A549 (cell line): ENCODE results near the gene IKZF4. TPM values are rescaled to one million over a fixed set of nuclear protein-coding genes. Genes with fewer than 3 reads are reported as not detected.
A peak's percentile ranks its signal among the peaks of the same experiment; 100 is the strongest.

Experiments used
- ATAC-seq, 2 experiments: fragments of 200-7000 bp in 1 of 2; fragments of >200 bp in 1 of 2; cut with Nextera tagmentation in 1 of 2; cut with Tn5 transposase in 1 of 2; 3 replicates each; pipeline versions ENCODE4 v1.8.0 to v1.9.1; 2018 to 2020; ENCODE audit warnings: mild to moderate bottlenecking in 1 of 2, moderate library complexity in 1 of 2
- CTCF ChIA-PET: fragments of 300-600 bp; sonication (Branson Sonifier 250); formaldehyde crosslinking; extraction: SDS; loops from one replicate; lab custom pipeline; 2021; ENCODE audit warnings: antibody characterized with exemption, inconsistent platforms; lab: Yijun Ruan, JAX
- POLR2A ChIA-PET: fragments of 350-600 bp; formaldehyde crosslinking; extraction: SDS; loops from one replicate; lab custom pipeline; 2021; ENCODE audit warnings: antibody characterized with exemption, inconsistent platforms; lab: Yijun Ruan, JAX
- DNase-seq, 2 experiments: peaks; one replicate each; pipeline versions ENCODE4 v3.0.0 to v3.0.0-alpha.2; 2011 to 2016; ENCODE audit warnings: low read depth in 1 of 2, low spot score in 1 of 2
- FAIRE-seq: peaks from 2 replicates; lab custom pipeline; 2011; peaks lifted over from hg19 to GRCh38; lab: Jason Lieb, UNC
- H3K27ac ChIP-seq, 2 experiments: fragments of >200 bp; sonication (Bioruptor Twin); formaldehyde crosslinking; 3 replicates each; pipeline ENCODE4 v1.5.1; 2016 to 2017
- H3K4me1 ChIP-seq: fragments of >200 bp; sonication (Bioruptor Twin); formaldehyde crosslinking; 3 replicates; pipeline ENCODE4 v1.6.1; 2016
- H3K4me2 ChIP-seq: fragments of >200 bp; sonication (Bioruptor Twin); formaldehyde crosslinking; 3 replicates; pipeline ENCODE4 v1.6.1; 2016
- H3K4me3 ChIP-seq: fragments of >200 bp; sonication (Bioruptor Twin); formaldehyde crosslinking; 3 replicates; pipeline ENCODE4 v1.5.1; 2016
- H3K9me3 ChIP-seq: fragments of >200 bp; sonication (Bioruptor Twin); formaldehyde crosslinking; 3 replicates; pipeline ENCODE4 v1.6.1; 2016
- CBX2 ChIP-seq: fragments of 200-600 bp; sonication (generic); IDR thresholded peaks from 2 replicates; pipeline ENCODE4 v1.6.1; 2016; ENCODE audit warnings: low read depth, mild to moderate bottlenecking, borderline replicate concordance
- CBX8 ChIP-seq: fragments of 200-600 bp; sonication (generic); IDR thresholded peaks from 2 replicates; pipeline ENCODE4 v1.6.1; 2016
- CHD2 ChIP-seq: fragments of 150-350 bp; IDR thresholded peaks from 2 replicates; pipeline ENCODE4 v1.6.1; 2014; ENCODE audit warnings: low read length; ENCODE audit not compliant: partially characterized antibody
- EHMT2 ChIP-seq: fragments of 200-600 bp; sonication (generic); IDR thresholded peaks from 2 replicates; pipeline ENCODE4 v1.6.1; 2016; ENCODE audit warnings: antibody characterized with exemption, low read depth, mild to moderate bottlenecking, moderate library complexity
- FOSL2 ChIP-seq, 2 experiments: fragments of 450-650 bp in 1 of 2; fragments of >200 bp in 1 of 2; sonication (Bioruptor Twin) in 1 of 2; formaldehyde crosslinking; IDR thresholded peaks; 2 replicates each; pipeline versions ENCODE4 v1.5.0 to v1.6.1; 2016 to 2020; ENCODE audit warnings: mild to moderate bottlenecking in 1 of 2, moderate library complexity in 1 of 2
- HMGXB4 ChIP-seq: fragments of 250-450 bp; sonication (Bioruptor Pico); IDR thresholded peaks from 2 replicates; pipeline ENCODE4 v1.5.0; 2021; ENCODE audit warnings: mild to moderate bottlenecking, moderate library complexity, borderline replicate concordance
- HOXA7 ChIP-seq: fragments of 250-450 bp; sonication (Bioruptor Pico); IDR thresholded peaks from 2 replicates; pipeline ENCODE4 v1.5.0; 2020; ENCODE audit warnings: mild to moderate bottlenecking, moderate library complexity
- KDM5A ChIP-seq: fragments of 200-600 bp; sonication (generic); IDR thresholded peaks from 2 replicates; pipeline ENCODE4 v1.6.1; 2016; ENCODE audit warnings: antibody characterized with exemption, mild to moderate bottlenecking
- MAFK ChIP-seq: fragments of 450-650 bp; IDR thresholded peaks from 2 replicates; pipeline ENCODE4 v1.6.1; 2014; ENCODE audit not compliant: partially characterized antibody
- NPAS2 ChIP-seq: fragments of 250-450 bp; sonication (Bioruptor Pico); IDR thresholded peaks from 2 replicates; pipeline ENCODE4 v1.8.0; 2022; ENCODE audit warnings: mild to moderate bottlenecking, moderate library complexity, borderline replicate concordance
- PHF8 ChIP-seq: fragments of 200-600 bp; sonication (generic); IDR thresholded peaks from 2 replicates; pipeline ENCODE4 v1.6.1; 2016; ENCODE audit warnings: low read depth, mild to moderate bottlenecking, antibody characterized with exemption, moderate library complexity, borderline replicate concordance
- POLR2A ChIP-seq: IDR thresholded peaks from 2 replicates; pipeline ENCODE4 v1.6.1; 2012; ENCODE audit warnings: mild to moderate bottlenecking, low read length
- RFX5 ChIP-seq: fragments of 450-650 bp; IDR thresholded peaks from 2 replicates; pipeline ENCODE4 v1.7.1; 2014; ENCODE audit warnings: antibody characterized with exemption, mild to moderate bottlenecking, moderate library complexity
- SMC3 ChIP-seq: fragments of >200 bp; sonication (Bioruptor Twin); formaldehyde crosslinking; IDR thresholded peaks from 3 replicates; pipeline ENCODE4 v1.6.1; 2018; ENCODE audit warnings: inconsistent platforms
- USF2 ChIP-seq: fragments of 450-650 bp; IDR thresholded peaks from 2 replicates; pipeline ENCODE4 v1.6.1; 2014; ENCODE audit warnings: antibody characterized with exemption
- ZC3H11A ChIP-seq: fragments of 450-650 bp; IDR thresholded peaks from 2 replicates; pipeline ENCODE4 v1.6.1; 2014; ENCODE audit warnings: antibody characterized with exemption, mild to moderate bottlenecking
- ZFP36 ChIP-seq: fragments of 450-650 bp; IDR thresholded peaks from 2 replicates; pipeline ENCODE4 v1.6.1; 2014; ENCODE audit warnings: borderline replicate concordance; ENCODE audit not compliant: partially characterized antibody
- WGBS: methylation state at CpG from one replicate; pipeline ENCODE4 v1.1.6; 2017; ENCODE audit errors: missing lambda C conversion rate; 5-methylcytosine and 5-hydroxymethylcytosine counted together
- polyA plus RNA-seq, 4 experiments: library from polyadenylated mRNA; depleted of rRNA in 3 of 4; stranded (reverse); fragments of >200 nt; fragmentation: RNase III in 1 of 4; extraction: RNeasy Plus Mini Kit Qiagen cat#74134 plus additional on column Dnase treatment in 1 of 4; gene quantifications; 2 replicates in 3 of 4; 3 replicates in 1 of 4; pipeline ENCODE4 v1.2.3, GENCODE V29; 2011 to 2017

IKZF4 gene
- polyA plus RNA-seq, 2 of the 4 experiments (the other 2 are of a cell fraction): 2.0 TPM

GRCh38 chr12:56086608-56087007 is 65.8 kb downstream of the IKZF4 start:
- H3K27ac ChIP-seq: no peak overlapping the region
- 79% methylated on average over 6 of the region's 6 CpGs for WGBS
- ATAC-seq (no peak), FAIRE-seq (no peak), DNase-seq (no peak)
- no peak overlapping the region for H3K4me2 ChIP-seq
- H3K4me3 ChIP-seq: no peak overlapping the region
- no peaks in the 10 kb centered on the region for H3K9me3 ChIP-seq
- POLR2A ChIA-PET: interaction anchor here (0.7 kb wide), 1 partner anchor 171 kb away, joined by 4 read pairs; no protein-coding TSS in a partner anchor
- TF ChIP-seq USF2: no peak
- no peak for TF ChIP-seq CBX8
- TF ChIP-seq HMGXB4 (CRISPR knock-in tag): no peak
- no peak for TF ChIP-seq POLR2A
- no peak for TF ChIP-seq SMC3
- TF ChIP-seq RFX5: no peak
- no peak for TF ChIP-seq KDM5A
- no peak for TF ChIP-seq CBX2
- TF ChIP-seq HOXA7 (CRISPR knock-in tag): no peak
- no peak for TF ChIP-seq EHMT2
- no peak for TF ChIP-seq MAFK
- no peak for TF ChIP-seq ZC3H11A
- no peak for TF ChIP-seq PHF8
- no peak for TF ChIP-seq ZFP36
- no peak for TF ChIP-seq CHD2
- CTCF ChIA-PET: interaction anchor here (1.3 to 1.9 kb wide), 5 partner anchors 10 to 57 kb away, joined by 4 to 6 read pairs (median 5); partner anchors contain the start of gene ZC3H10
- peaks cover 14% of the 10 kb centered on the region for H3K4me1 ChIP-seq

- TF ChIP-seq FOSL2 (IDR thresholded peaks at IDR 0.05): no peak
- no peak for TF ChIP-seq FOSL2 (CRISPR knock-in tag; IDR thresholded peaks at IDR 0.05)
- no peak for TF ChIP-seq NPAS2 (CRISPR knock-in tag)
- Histone ChIP-seq H3K27ac (no peak overlapping the region), H3K9me3 (no peaks in the 10 kb centered on the region), H3K4me1 (peaks cover 8% of the 10 kb centered on the region), H3K4me2 (no peak overlapping the region), H3K4me3 (no peak overlapping the region)
- ChIA-PET POLR2A (no interaction called here), CTCF (interaction anchor here (0.6 to 1.9 kb wide), 3 partner anchors 8 to 43 kb away, joined by 3 to 5 read pairs (median 4); partner anchors contain the start of gene ZC3H10)
- DNase-seq (peak in 1 of 2 experiments; percentile 45), FAIRE-seq (no peak), ATAC-seq (peak in 1 of 2 experiments; percentile 48; a peak in 2 of 6 replicates)
- 66% methylated on average over 6 of the region's 6 CpGs for WGBS
These were observed 66.4 kb downstream of the IKZF4 start for GRCh38 chr12:56087220-56087619.

Other genes starting within 250 kb of the IKZF4 start
- gene SARNP, start 203.3 kb upstream of the IKZF4 start, polyA plus RNA-seq (2011; rRNA removed): 164 and 198 TPM in 2 replicates
- gene SARNP, start 203.3 kb upstream of the IKZF4 start, polyA plus RNA-seq (2017; fragmentation: RNase III; extraction: RNeasy Plus Mini Kit Qiagen cat#74134 plus additional on column Dnase treatment): 116 to 126 TPM (median 123 TPM) in 3 replicates
- gene ORMDL2, start 203.0 kb upstream of the IKZF4 start, polyA plus RNA-seq (2011; rRNA removed): 93.6 and 138 TPM in 2 replicates
- gene ORMDL2, start 203.0 kb upstream of the IKZF4 start, polyA plus RNA-seq (2017; fragmentation: RNase III; extraction: RNeasy Plus Mini Kit Qiagen cat#74134 plus additional on column Dnase treatment): 73.5 to 82.9 TPM (median 79.0 TPM) in 3 replicates
- 11.9 and 23.6 TPM in 2 replicates for gene DNAJC14, start 191.5 kb upstream of the IKZF4 start, polyA plus RNA-seq (2011; rRNA removed)
- 23.6 to 30.4 TPM (median 29.5 TPM) in 3 replicates for gene DNAJC14, start 191.5 kb upstream of the IKZF4 start, polyA plus RNA-seq (2017; fragmentation: RNase III; extraction: RNeasy Plus Mini Kit Qiagen cat#74134 plus additional on column Dnase treatment)
- 0.06 and 0.09 TPM in 2 replicates for gene MMP19, start 178.1 kb upstream of the IKZF4 start, polyA plus RNA-seq (2011; rRNA removed)
- gene MMP19, start 178.1 kb upstream of the IKZF4 start, polyA plus RNA-seq (2017; fragmentation: RNase III; extraction: RNeasy Plus Mini Kit Qiagen cat#74134 plus additional on column Dnase treatment): 0.09 to 0.11 TPM (median 0.09 TPM) in 3 replicates
- 39.2 and 49.5 TPM in 2 replicates for gene PYM1, start 93.1 kb upstream of the IKZF4 start, polyA plus RNA-seq (2011; rRNA removed)
- 27.0 to 30.6 TPM (median 30.4 TPM) in 3 replicates for gene PYM1, start 93.1 kb upstream of the IKZF4 start, polyA plus RNA-seq (2017; fragmentation: RNase III; extraction: RNeasy Plus Mini Kit Qiagen cat#74134 plus additional on column Dnase treatment)
- gene DGKA, start 89.9 kb upstream of the IKZF4 start, polyA plus RNA-seq (2011; rRNA removed): 24.7 and 26.1 TPM in 2 replicates
- gene DGKA, start 89.9 kb upstream of the IKZF4 start, polyA plus RNA-seq (2017; fragmentation: RNase III; extraction: RNeasy Plus Mini Kit Qiagen cat#74134 plus additional on column Dnase treatment): 21.0 to 23.7 TPM (median 22.6 TPM) in 3 replicates
- 2.2 and 2.3 TPM in 2 replicates for gene PMEL, start 55.0 kb upstream of the IKZF4 start, polyA plus RNA-seq (2011; rRNA removed)
- gene PMEL, start 55.0 kb upstream of the IKZF4 start, polyA plus RNA-seq (2017; fragmentation: RNase III; extraction: RNeasy Plus Mini Kit Qiagen cat#74134 plus additional on column Dnase treatment): 0.71 to 1.4 TPM (median 1.0 TPM) in 3 replicates
- gene CDK2, start 54.2 kb upstream of the IKZF4 start, polyA plus RNA-seq (2011; rRNA removed): 51.0 and 86.3 TPM in 2 replicates
- gene CDK2, start 54.2 kb upstream of the IKZF4 start, polyA plus RNA-seq (2017; fragmentation: RNase III; extraction: RNeasy Plus Mini Kit Qiagen cat#74134 plus additional on column Dnase treatment): 41.5 to 53.8 TPM (median 48.3 TPM) in 3 replicates
- gene RAB5B, start 47.0 kb upstream of the IKZF4 start, polyA plus RNA-seq (2011; rRNA removed): 90.4 and 93.7 TPM in 2 replicates
- 27.7 to 37.2 TPM (median 36.3 TPM) in 3 replicates for gene RAB5B, start 47.0 kb upstream of the IKZF4 start, polyA plus RNA-seq (2017; fragmentation: RNase III; extraction: RNeasy Plus Mini Kit Qiagen cat#74134 plus additional on column Dnase treatment)
- 15.6 and 22.2 TPM in 2 replicates for gene SUOX, start 23.8 kb upstream of the IKZF4 start, polyA plus RNA-seq (2011; rRNA removed)
- gene SUOX, start 23.8 kb upstream of the IKZF4 start, polyA plus RNA-seq (2017; fragmentation: RNase III; extraction: RNeasy Plus Mini Kit Qiagen cat#74134 plus additional on column Dnase treatment): 10.8 to 13.6 TPM (median 13.5 TPM) in 3 replicates
- 513 and 524 TPM in 2 replicates for gene RPS26, start 20.9 kb downstream of the IKZF4 start, polyA plus RNA-seq (2011; rRNA removed)
- gene RPS26, start 20.9 kb downstream of the IKZF4 start, polyA plus RNA-seq (2017; fragmentation: RNase III; extraction: RNeasy Plus Mini Kit Qiagen cat#74134 plus additional on column Dnase treatment): 677 to 831 TPM (median 779 TPM) in 3 replicates
- 17.0 and 24.9 TPM in 2 replicates for gene ERBB3, start 59.1 kb downstream of the IKZF4 start, polyA plus RNA-seq (2011; rRNA removed)
- 1.8 to 2.2 TPM (median 1.8 TPM) in 3 replicates for gene ERBB3, start 59.1 kb downstream of the IKZF4 start, polyA plus RNA-seq (2017; fragmentation: RNase III; extraction: RNeasy Plus Mini Kit Qiagen cat#74134 plus additional on column Dnase treatment)
- 452 and 717 TPM in 2 replicates for gene PA2G4, start 83.5 kb downstream of the IKZF4 start, polyA plus RNA-seq (2011; rRNA removed)
- gene PA2G4, start 83.5 kb downstream of the IKZF4 start, polyA plus RNA-seq (2017; fragmentation: RNase III; extraction: RNeasy Plus Mini Kit Qiagen cat#74134 plus additional on column Dnase treatment): 405 to 477 TPM (median 415 TPM) in 3 replicates
- 9,351 and 11,089 TPM in 2 replicates for gene RPL41, start 95.6 kb downstream of the IKZF4 start, polyA plus RNA-seq (2011; rRNA removed)
- 8,804 to 9,815 TPM (median 8,860 TPM) in 3 replicates for gene RPL41, start 95.6 kb downstream of the IKZF4 start, polyA plus RNA-seq (2017; fragmentation: RNase III; extraction: RNeasy Plus Mini Kit Qiagen cat#74134 plus additional on column Dnase treatment)
- 2.1 and 2.7 TPM in 2 replicates for gene ZC3H10, start 97.2 kb downstream of the IKZF4 start, polyA plus RNA-seq (2011; rRNA removed)
- gene ZC3H10, start 97.2 kb downstream of the IKZF4 start, polyA plus RNA-seq (2017; fragmentation: RNase III; extraction: RNeasy Plus Mini Kit Qiagen cat#74134 plus additional on column Dnase treatment): 2.3 to 3.2 TPM (median 2.7 TPM) in 3 replicates
- gene ESYT1, start 107.2 kb downstream of the IKZF4 start, polyA plus RNA-seq (2011; rRNA removed): 72.4 and 91.6 TPM in 2 replicates
- 51.4 to 54.2 TPM (median 51.6 TPM) in 3 replicates for gene ESYT1, start 107.2 kb downstream of the IKZF4 start, polyA plus RNA-seq (2017; fragmentation: RNase III; extraction: RNeasy Plus Mini Kit Qiagen cat#74134 plus additional on column Dnase treatment)
- 48.2 and 67.0 TPM in 2 replicates for gene MYL6B, start 131.5 kb downstream of the IKZF4 start, polyA plus RNA-seq (2011; rRNA removed)
- gene MYL6B, start 131.5 kb downstream of the IKZF4 start, polyA plus RNA-seq (2017; fragmentation: RNase III; extraction: RNeasy Plus Mini Kit Qiagen cat#74134 plus additional on column Dnase treatment): 68.6 to 92.7 TPM (median 83.9 TPM) in 3 replicates
- gene MYL6, start 137.3 kb downstream of the IKZF4 start, polyA plus RNA-seq (2011; rRNA removed): 2,280 and 2,307 TPM in 2 replicates
- gene MYL6, start 137.3 kb downstream of the IKZF4 start, polyA plus RNA-seq (2017; fragmentation: RNase III; extraction: RNeasy Plus Mini Kit Qiagen cat#74134 plus additional on column Dnase treatment): 3,268 to 3,485 TPM (median 3,270 TPM) in 3 replicates
- 83.9 and 109 TPM in 2 replicates for gene SMARCC2, start 168.4 kb downstream of the IKZF4 start, polyA plus RNA-seq (2011; rRNA removed)
- 48.9 to 57.1 TPM (median 51.9 TPM) in 3 replicates for gene SMARCC2, start 168.4 kb downstream of the IKZF4 start, polyA plus RNA-seq (2017; fragmentation: RNase III; extraction: RNeasy Plus Mini Kit Qiagen cat#74134 plus additional on column Dnase treatment)
- 47.8 and 65.1 TPM in 2 replicates for gene RNF41, start 200.9 kb downstream of the IKZF4 start, polyA plus RNA-seq (2011; rRNA removed)
- gene RNF41, start 200.9 kb downstream of the IKZF4 start, polyA plus RNA-seq (2017; fragmentation: RNase III; extraction: RNeasy Plus Mini Kit Qiagen cat#74134 plus additional on column Dnase treatment): 20.2 to 21.7 TPM (median 20.7 TPM) in 3 replicates
- gene NABP2, start 203.3 kb downstream of the IKZF4 start, polyA plus RNA-seq (2011; rRNA removed): 86.1 and 86.7 TPM in 2 replicates
- 64.1 to 69.6 TPM (median 65.2 TPM) in 3 replicates for gene NABP2, start 203.3 kb downstream of the IKZF4 start, polyA plus RNA-seq (2017; fragmentation: RNase III; extraction: RNeasy Plus Mini Kit Qiagen cat#74134 plus additional on column Dnase treatment)
- gene SLC39A5, start 209.0 kb downstream of the IKZF4 start, polyA plus RNA-seq (2011; rRNA removed): 0.42 TPM in 1 of 2 replicates, not detected in the other
- gene SLC39A5, start 209.0 kb downstream of the IKZF4 start, polyA plus RNA-seq (2017; fragmentation: RNase III; extraction: RNeasy Plus Mini Kit Qiagen cat#74134 plus additional on column Dnase treatment): 0.09 to 0.23 TPM in 2 of 3 replicates, not detected in the other
- gene ANKRD52, start 237.3 kb downstream of the IKZF4 start, polyA plus RNA-seq (2011; rRNA removed): 26.1 and 35.1 TPM in 2 replicates
- gene ANKRD52, start 237.3 kb downstream of the IKZF4 start, polyA plus RNA-seq (2017; fragmentation: RNase III; extraction: RNeasy Plus Mini Kit Qiagen cat#74134 plus additional on column Dnase treatment): 47.4 to 48.7 TPM (median 48.0 TPM) in 3 replicates
- 40.9 and 41.2 TPM in 2 replicates for gene COQ10A, start 245.9 kb downstream of the IKZF4 start, polyA plus RNA-seq (2011; rRNA removed)
- gene COQ10A, start 245.9 kb downstream of the IKZF4 start, polyA plus RNA-seq (2017; fragmentation: RNase III; extraction: RNeasy Plus Mini Kit Qiagen cat#74134 plus additional on column Dnase treatment): 20.7 to 23.5 TPM (median 23.2 TPM) in 3 replicates